SH-SY5Y (cell line): ENCODE data around the gene NDUFAF4.

Source experiments
- GATA2 ChIP-seq: IDR thresholded peaks from 2 replicates; pipeline ENCODE4 v1.6.1; 2011; ENCODE audit warnings: mild to moderate bottlenecking, low read depth, low read length
- GATA3 ChIP-seq: IDR thresholded peaks from 2 replicates; pipeline ENCODE4 v1.6.1; 2011; ENCODE audit warnings: low read depth, mild to moderate bottlenecking, low read length, moderate library complexity

- TF ChIP-seq GATA3 (no peak), GATA2 (no peak)
These were observed 9.8 kb upstream of the NDUFAF4 start for GRCh38 chr6:96907498-96907897.
